Myocyte (in vitro differentiated cells): ENCODE data around the gene AGO3. TPM values are rescaled to one million over a fixed set of nuclear protein-coding genes. Genes with fewer than 3 reads are reported as not detected.
A peak's percentile ranks its signal among the peaks of the same experiment; 100 is the strongest.
"Not testable (repeated sequence)": the region's sequence is repeated elsewhere in the genome, so short reads cannot be mapped to it uniquely, and the experiment has no call there.

ENCODE experiments used
- DNase-seq: peaks from one replicate; pipeline ENCODE4 v3.0.0-alpha.2; 2012; ENCODE audit warnings: low read depth
- polyA plus RNA-seq: library from polyadenylated mRNA; unstranded; fragments of >200 nt; gene quantifications from one replicate; pipeline ENCODE4 v1.2.1, GENCODE V29; 2012; ENCODE audit warnings: missing spikeins
- total RNA-seq: library from RNA; depleted of rRNA; stranded (reverse); fragments of >200 nt; gene quantifications from 2 replicates; pipeline ENCODE4 v1.2.3, GENCODE V29; 2014

Gene AGO3
- total RNA-seq: 12.8 and 17.1 TPM in 2 replicates
- 7.6 TPM for polyA plus RNA-seq

- peak; percentile 80 for DNase-seq
Measured at GRCh38 chr1:35930593-35931445, at the start of gene AGO3. TSS of gene AGO3 (plus strand) at chr1:35931105. CDS start at chr1:35931427, 322 bp downstream.

GRCh38 chr1:35881850-35882273 lies 49.0 kb upstream of the AGO3 start:
- DNase-seq: peak; percentile 19

GRCh38 chr1:35882586-35882944 lies 48.3 kb upstream of the AGO3 start:
- no peak for DNase-seq

- DNase-seq: peak; percentile 92
Measured at GRCh38 chr1:35882945-35883634, 47.8 kb upstream of the AGO3 start, which contains the start of gene AGO1. TSS of gene AGO1 (plus strand) at chr1:35883209. CDS start at chr1:35883422, 213 bp downstream.

GRCh38 chr1:35883635-35884101 lies 47.2 kb upstream of the AGO3 start:
- DNase-seq: peak; percentile 13

- DNase-seq: no peak
Measured at GRCh38 chr1:35884934-35885333, 46.0 kb upstream of the AGO3 start.

GRCh38 chr1:35885961-35886558 lies 44.8 kb upstream of the AGO3 start:
- DNase-seq: no peak

- DNase-seq: no peak
Measured at GRCh38 chr1:35886577-35887431, 44.1 kb upstream of the AGO3 start.

- no peak for DNase-seq
Measured at GRCh38 chr1:35887508-35887907, 43.4 kb upstream of the AGO3 start.

GRCh38 chr1:35888255-35888654 lies 42.6 kb upstream of the AGO3 start:
- no peak for DNase-seq

GRCh38 chr1:35888981-35889380 lies 41.9 kb upstream of the AGO3 start:
- not testable (repeated sequence) for DNase-seq

- DNase-seq: no peak
Measured at GRCh38 chr1:35893051-35893879, 37.6 kb upstream of the AGO3 start.

- DNase-seq: no peak
Measured at GRCh38 chr1:35894183-35894582, 36.7 kb upstream of the AGO3 start.

GRCh38 chr1:35894656-35895055 lies 36.2 kb upstream of the AGO3 start:
- no peak for DNase-seq

GRCh38 chr1:35899941-35900340 lies 31.0 kb upstream of the AGO3 start:
- DNase-seq: no peak

GRCh38 chr1:35901235-35901634 lies 29.7 kb upstream of the AGO3 start:
- no peak for DNase-seq

- DNase-seq: no peak
Measured at GRCh38 chr1:35902671-35903070, 28.2 kb upstream of the AGO3 start.

- no peak for DNase-seq
Measured at GRCh38 chr1:35914717-35915116, 16.2 kb upstream of the AGO3 start.

GRCh38 chr1:35915693-35916092 lies 15.2 kb upstream of the AGO3 start:
- no peak for DNase-seq

GRCh38 chr1:35923791-35924221 lies 7.1 kb upstream of the AGO3 start:
- no peak for DNase-seq
